Neural progenitor cell (in vitro differentiated cells): ENCODE data around the gene ARL3. TPM values are rescaled to one million over a fixed set of nuclear protein-coding genes. Genes with fewer than 3 reads are reported as not detected.

Experiments used
- DNase-seq: peaks from one replicate; pipeline ENCODE4 v3.0.0-alpha.2; 2016; ENCODE audit warnings: low spot score
- H2AFZ ChIP-seq: fragments of 200-600 bp; sonication (generic); replicated peaks from 2 replicates; pipeline ENCODE4 v1.6.1; 2016; ENCODE audit warnings: antibody characterized with exemption
- H3F3A ChIP-seq: fragments of 200-600 bp; sonication (generic); 2 replicates; pipeline ENCODE4 v1.6.1; 2016; ENCODE audit warnings: antibody characterized with exemption, low read depth
- H3K27ac ChIP-seq: fragments of 200-600 bp; sonication (generic); 2 replicates; pipeline ENCODE4 v1.5.1; 2016; ENCODE audit warnings: mild to moderate bottlenecking
- H3K27me3 ChIP-seq: fragments of 200-600 bp; sonication (generic); 2 replicates; pipeline ENCODE4 v1.6.1; 2016; ENCODE audit warnings: mild to moderate bottlenecking, moderate library complexity
- H3K36me3 ChIP-seq: fragments of 200-600 bp; sonication (generic); 2 replicates; pipeline ENCODE4 v1.5.1; 2016
- H3K4me1 ChIP-seq: fragments of 200-600 bp; sonication (generic); 2 replicates; pipeline ENCODE4 v1.6.1; 2016; ENCODE audit warnings: mixed run types
- H3K4me2 ChIP-seq: fragments of 200-600 bp; sonication (generic); 2 replicates; pipeline ENCODE4 v1.6.1; 2016
- H3K4me3 ChIP-seq: fragments of 200-600 bp; sonication (generic); 2 replicates; pipeline ENCODE4 v1.5.1; 2016
- H3K79me2 ChIP-seq: fragments of 200-600 bp; sonication (generic); 2 replicates; pipeline ENCODE4 v1.6.1; 2016; ENCODE audit warnings: low read depth
- H3K9ac ChIP-seq: fragments of 200-600 bp; sonication (generic); 2 replicates; pipeline ENCODE4 v1.6.1; 2016
- H3K9me3 ChIP-seq: fragments of 200-600 bp; sonication (generic); 2 replicates; pipeline ENCODE4 v1.5.1; 2016; ENCODE audit warnings: low read depth
- H4K20me1 ChIP-seq: fragments of 200-600 bp; sonication (generic); 2 replicates; pipeline ENCODE4 v1.6.1; 2016; ENCODE audit warnings: low read depth
- H3K27ac Mint-ChIP-seq: 3 replicates; pipeline ENCODE4 v1.8.0; 2021; ENCODE audit warnings: mixed read lengths
- H3K27me3 Mint-ChIP-seq: 2 replicates; pipeline ENCODE4 v1.8.0; 2022; ENCODE audit warnings: low read depth, mild to moderate bottlenecking, inconsistent platforms, moderate library complexity, mixed read lengths; ENCODE audit not compliant: insufficient read depth
- H3K36me3 Mint-ChIP-seq: 3 replicates; pipeline ENCODE4 v1.8.0; 2021; ENCODE audit warnings: mixed read lengths
- H3K4me1 Mint-ChIP-seq: 3 replicates; pipeline ENCODE4 v1.8.0; 2021; ENCODE audit warnings: mixed read lengths
- H3K4me3 Mint-ChIP-seq: 3 replicates; pipeline ENCODE4 v1.8.0; 2021; ENCODE audit warnings: mild to moderate bottlenecking, moderate library complexity, mixed read lengths
- H3K9me3 Mint-ChIP-seq: 3 replicates; pipeline ENCODE4 v1.8.0; 2020; ENCODE audit warnings: mixed read lengths
- EZH2 ChIP-seq: fragments of 200-600 bp; sonication (generic); IDR thresholded peaks from 2 replicates; pipeline ENCODE4 v1.6.1; 2017; ENCODE audit warnings: antibody characterized with exemption, mild to moderate bottlenecking, moderate library complexity
- EZH2phosphoT487 ChIP-seq: fragments of 200-600 bp; sonication (generic); IDR thresholded peaks from 2 replicates; pipeline ENCODE4 v1.6.1; 2017; ENCODE audit warnings: antibody characterized with exemption
- total RNA-seq: library from RNA; depleted of rRNA; stranded (reverse); fragments of >200 nt; gene quantifications from 2 replicates; pipeline ENCODE4 v1.2.3, GENCODE V29; 2015; ENCODE audit warnings: low replicate concordance
- TF ChIP-seq, protein P1 (sequence below): fragments of 200-600 bp; sonication (generic); IDR thresholded peaks from 2 replicates; pipeline ENCODE4 v1.5.1; 2017; ENCODE audit warnings: antibody characterized with exemption, mild to moderate bottlenecking

ARL3 gene
- total RNA-seq, 1 donor from 2014 or later = 29.7 TPM

DNA sequence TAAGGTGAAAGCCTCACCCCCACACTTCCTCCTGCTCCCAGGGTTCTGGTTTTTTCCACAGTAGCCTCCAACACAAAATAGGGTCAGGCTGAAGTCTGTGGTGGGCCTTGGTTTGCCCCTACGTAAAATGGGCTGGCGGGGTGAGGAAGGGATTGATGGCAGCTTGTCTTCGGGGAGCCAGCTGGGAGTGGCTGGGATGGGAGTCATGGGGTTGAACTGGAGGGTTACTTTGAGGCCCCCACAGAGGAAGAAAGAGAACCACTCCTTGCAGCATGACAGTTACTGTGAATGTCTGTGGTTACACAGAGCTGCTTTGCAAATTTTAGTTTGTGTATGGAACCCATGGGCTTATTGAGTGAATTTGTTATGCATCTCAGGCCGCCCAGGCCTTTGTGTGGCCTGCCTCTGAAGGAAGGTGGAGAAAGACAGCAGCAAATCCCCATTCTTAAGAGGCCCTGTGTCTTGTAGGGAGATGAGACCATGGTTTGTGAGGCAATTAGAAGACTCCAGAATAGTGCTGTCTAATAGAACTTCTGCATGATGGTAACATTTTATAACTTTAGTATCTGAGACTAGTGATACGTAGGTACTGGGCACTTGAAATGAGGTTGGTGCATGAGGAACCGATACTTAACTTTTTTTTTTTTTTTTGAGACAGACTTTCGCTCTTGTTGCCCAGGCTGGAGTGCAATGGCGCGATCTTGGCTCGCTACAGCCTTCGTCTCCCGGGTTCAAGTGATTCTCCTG is 61.9 kb downstream of the ARL3 start:
- Histone ChIP-seq H3K9ac (no peak overlapping the region), H3K27me3 (no peaks in the 10 kb centered on the region), H2AFZ (no peak overlapping the region), H3K36me3 (no peaks in the 10 kb centered on the region), H3F3A (peaks cover 35% of the 10 kb centered on the region), H3K4me3 (no peak overlapping the region), H3K27ac (peak overlapping the region; percentile 51), H3K4me2 (peak overlapping the region; percentile 45), H4K20me1 (peaks cover 76% of the 10 kb centered on the region), H3K9me3 (no peaks in the 10 kb centered on the region), H3K4me1 (peaks cover 53% of the 10 kb centered on the region), H3K79me2 (peaks cover 66% of the 10 kb centered on the region)
- TF ChIP-seq EZH2phosphoT487 = no peak
- TF ChIP-seq, protein P1, sequence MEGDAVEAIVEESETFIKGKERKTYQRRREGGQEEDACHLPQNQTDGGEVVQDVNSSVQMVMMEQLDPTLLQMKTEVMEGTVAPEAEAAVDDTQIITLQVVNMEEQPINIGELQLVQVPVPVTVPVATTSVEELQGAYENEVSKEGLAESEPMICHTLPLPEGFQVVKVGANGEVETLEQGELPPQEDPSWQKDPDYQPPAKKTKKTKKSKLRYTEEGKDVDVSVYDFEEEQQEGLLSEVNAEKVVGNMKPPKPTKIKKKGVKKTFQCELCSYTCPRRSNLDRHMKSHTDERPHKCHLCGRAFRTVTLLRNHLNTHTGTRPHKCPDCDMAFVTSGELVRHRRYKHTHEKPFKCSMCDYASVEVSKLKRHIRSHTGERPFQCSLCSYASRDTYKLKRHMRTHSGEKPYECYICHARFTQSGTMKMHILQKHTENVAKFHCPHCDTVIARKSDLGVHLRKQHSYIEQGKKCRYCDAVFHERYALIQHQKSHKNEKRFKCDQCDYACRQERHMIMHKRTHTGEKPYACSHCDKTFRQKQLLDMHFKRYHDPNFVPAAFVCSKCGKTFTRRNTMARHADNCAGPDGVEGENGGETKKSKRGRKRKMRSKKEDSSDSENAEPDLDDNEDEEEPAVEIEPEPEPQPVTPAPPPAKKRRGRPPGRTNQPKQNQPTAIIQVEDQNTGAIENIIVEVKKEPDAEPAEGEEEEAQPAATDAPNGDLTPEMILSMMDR = no peak
- no peak for TF ChIP-seq EZH2
- peaks cover 3% of the 10 kb centered on the region for H3K9me3 Mint-ChIP-seq
- peaks cover 55% of the 10 kb centered on the region for H3K4me1 Mint-ChIP-seq
- no peak for DNase-seq
- peak overlapping the region; percentile 21 for H3K27ac Mint-ChIP-seq
- peaks cover 4% of the 10 kb centered on the region for H3K27me3 Mint-ChIP-seq
- H3K36me3 Mint-ChIP-seq = peaks cover 23% of the 10 kb centered on the region
- no peak overlapping the region for H3K4me3 Mint-ChIP-seq

DNA sequence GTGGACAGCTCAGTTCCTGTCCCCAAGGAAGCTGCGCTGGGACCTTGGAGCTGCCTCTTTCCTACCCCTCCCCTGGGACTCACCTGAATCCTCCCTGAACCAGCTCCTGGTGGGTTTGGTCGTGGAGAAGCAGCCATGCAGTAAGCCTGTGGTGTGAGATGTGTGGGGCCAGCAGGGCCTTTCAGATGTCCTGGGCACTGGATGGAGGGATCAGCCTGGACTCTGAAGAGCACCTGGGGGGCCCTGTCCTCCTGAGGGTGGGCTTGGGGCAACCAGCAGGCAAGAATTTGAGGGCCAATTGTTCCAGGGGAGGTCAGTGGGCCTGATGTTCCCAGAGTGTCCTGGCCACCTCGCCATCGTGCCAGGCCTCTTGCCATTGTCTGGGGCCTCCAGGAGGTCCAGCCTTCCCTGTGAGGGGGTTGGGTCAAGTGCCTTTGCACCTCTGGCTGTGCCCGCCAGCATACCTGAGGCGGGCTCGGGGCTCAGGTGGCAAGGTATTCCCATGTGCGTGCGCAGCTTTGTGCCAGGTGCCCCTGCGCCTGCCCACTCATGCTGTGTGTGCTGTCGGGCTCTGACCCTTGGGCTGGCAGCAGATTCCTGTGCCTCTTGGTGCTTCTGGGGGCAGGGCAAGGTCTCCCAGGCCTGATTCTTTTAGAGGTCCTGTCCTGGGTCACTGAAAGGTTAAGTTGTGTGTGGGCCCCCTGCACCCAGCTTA is 62.6 kb downstream of the ARL3 start:
- Mint-ChIP-seq H3K4me3 (peak overlapping the region; percentile 41), H3K27me3 (peaks cover 8% of the 10 kb centered on the region), H3K36me3 (peaks cover 24% of the 10 kb centered on the region), H3K4me1 (peaks cover 62% of the 10 kb centered on the region), H3K9me3 (peaks cover 3% of the 10 kb centered on the region), H3K27ac (no peak overlapping the region)
- DNase-seq = no peak
- H2AFZ ChIP-seq = no peak overlapping the region
- H3K79me2 ChIP-seq = peaks cover 74% of the 10 kb centered on the region
- peaks cover 60% of the 10 kb centered on the region for H3K4me1 ChIP-seq
- H3K4me3 ChIP-seq = no peak overlapping the region
- H3K9me3 ChIP-seq = no peaks in the 10 kb centered on the region
- H3K9ac ChIP-seq = no peak overlapping the region
- H3F3A ChIP-seq = peaks cover 41% of the 10 kb centered on the region
- H4K20me1 ChIP-seq = peaks cover 83% of the 10 kb centered on the region
- H3K4me2 ChIP-seq = peak overlapping the region; percentile 45
- no peak overlapping the region for H3K27ac ChIP-seq
- H3K36me3 ChIP-seq = no peaks in the 10 kb centered on the region
- no peak for TF ChIP-seq EZH2phosphoT487
- TF ChIP-seq EZH2 = no peak
- TF ChIP-seq, protein P1 = no peak
- H3K27me3 ChIP-seq = no peaks in the 10 kb centered on the region

GRCh38 chr10:102650655-102651454 is 63.3 kb downstream of the ARL3 start:
- TF ChIP-seq, protein P1 = no peak
- TF ChIP-seq EZH2 (no peak), EZH2phosphoT487 (no peak)
- peaks cover 70% of the 10 kb centered on the region for H3K4me1 Mint-ChIP-seq
- Histone ChIP-seq H3K27me3 (no peaks in the 10 kb centered on the region), H3K9ac (no peak overlapping the region), H3K27ac (peak overlapping the region; percentile 99), H3K4me1 (peaks cover 68% of the 10 kb centered on the region), H3K4me3 (peak overlapping the region; percentile 45), H3K36me3 (no peaks in the 10 kb centered on the region), H3F3A (peaks cover 48% of the 10 kb centered on the region), H2AFZ (no peak overlapping the region), H3K79me2 (peaks cover 81% of the 10 kb centered on the region), H3K4me2 (peak overlapping the region; percentile 93), H4K20me1 (peaks cover 91% of the 10 kb centered on the region), H3K9me3 (no peaks in the 10 kb centered on the region)
- DNase-seq = no peak
- peaks cover 3% of the 10 kb centered on the region for H3K9me3 Mint-ChIP-seq
- peaks cover 24% of the 10 kb centered on the region for H3K36me3 Mint-ChIP-seq
- peaks cover 11% of the 10 kb centered on the region for H3K27me3 Mint-ChIP-seq
- no peak overlapping the region for H3K27ac Mint-ChIP-seq
- H3K4me3 Mint-ChIP-seq = no peak overlapping the region
